Activated CD4-positive, alpha-beta T cell treated with anti-CD3 and anti-CD28 coated beads, Interleukin-2, amount 50 U/mL, for 4 hours (primary cell): ENCODE data around the gene ANO10.
"Not testable (repeated sequence)": the region's sequence is repeated elsewhere in the genome, so short reads cannot be mapped to it uniquely, and the experiment has no call there.

Experiments used
- DNase-seq, 2 experiments: peaks; one replicate each; pipeline ENCODE4 v3.0.0-alpha.2; 2020

The ANO10 gene

GRCh38 chr3:43627360-43627759 is 5.5 kb upstream of the ANO10 start:
- DNase-seq, result no peak

DNA sequence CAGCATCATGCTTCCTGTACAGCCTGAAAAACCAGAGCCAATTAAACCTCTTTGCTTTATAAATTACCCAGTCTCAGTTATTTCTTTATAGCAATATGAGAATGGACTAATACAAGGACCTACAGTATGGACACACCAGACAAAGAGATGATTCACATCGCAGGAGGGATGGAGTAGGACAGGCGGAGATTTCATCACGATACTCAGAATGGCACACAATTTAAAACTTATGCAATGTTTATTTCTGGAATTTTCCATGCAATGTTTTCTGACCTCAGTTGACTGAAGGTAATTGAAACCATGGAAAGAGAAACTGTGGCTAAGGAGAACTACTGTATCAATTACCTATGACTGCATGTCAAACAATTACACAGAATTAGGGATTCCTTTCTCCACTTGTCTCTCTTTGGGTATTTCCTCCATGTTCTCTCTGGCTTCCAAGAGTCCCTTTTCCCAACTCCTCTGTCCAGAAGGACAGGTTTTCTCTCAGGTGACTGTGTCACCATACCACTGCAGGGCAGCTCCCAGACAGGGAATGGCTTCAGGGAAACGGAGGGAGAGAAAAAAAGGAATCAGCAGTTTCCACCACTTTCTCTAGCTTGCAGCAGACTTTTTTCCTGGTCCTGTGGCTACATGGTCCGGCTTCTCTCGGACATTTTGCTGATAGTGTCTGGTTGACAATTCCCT is 3.0 kb upstream of the ANO10 start:
- no peak for DNase-seq

- DNase-seq, result peak in 1 of 2 experiments; percentile 2
Measured at GRCh38 chr3:43620831-43621655, 768 bp downstream of the ANO10 start.

DNA sequence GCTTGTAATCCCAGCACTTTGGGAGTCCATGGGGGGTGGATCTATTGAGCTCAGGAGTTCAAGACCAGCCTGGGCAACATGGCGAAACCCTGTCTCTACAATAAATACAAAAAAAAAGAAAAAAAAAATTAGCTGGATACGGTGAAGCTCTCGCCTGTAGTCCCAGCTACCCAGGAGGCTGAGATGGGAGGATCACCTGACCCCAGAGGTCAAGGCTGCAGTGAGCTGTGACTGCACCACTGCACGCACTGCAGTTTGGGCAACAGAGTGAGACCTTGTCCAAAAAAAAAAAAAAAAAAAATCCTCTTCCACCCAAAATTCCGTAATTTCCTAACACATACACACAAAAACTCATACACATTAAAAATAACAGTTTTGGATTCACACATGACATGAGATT is 2.2 kb downstream of the ANO10 start:
- no peak for DNase-seq

DNA sequence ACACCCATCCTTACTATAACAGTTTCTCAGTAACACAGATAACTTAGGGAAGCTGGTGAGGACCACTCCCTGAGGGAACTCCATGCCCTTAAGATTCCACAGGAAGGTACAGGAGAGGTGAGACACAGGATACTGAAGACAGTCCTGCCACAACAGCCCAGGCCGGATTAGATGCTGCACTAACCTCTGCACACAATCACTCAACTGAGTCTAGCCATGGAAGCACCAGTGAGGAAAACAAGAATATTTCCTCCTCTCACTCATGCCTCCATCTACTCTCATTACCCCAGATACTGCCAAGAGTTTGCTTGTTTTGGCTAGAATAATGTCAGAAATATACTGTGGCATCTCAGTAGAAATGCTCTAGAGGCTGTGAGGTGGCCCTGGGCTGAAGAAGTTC is 3.7 kb downstream of the ANO10 start:
- DNase-seq, result no peak

- no peak for DNase-seq
Measured at GRCh38 chr3:43616034-43616433, 5.8 kb downstream of the ANO10 start.

DNA sequence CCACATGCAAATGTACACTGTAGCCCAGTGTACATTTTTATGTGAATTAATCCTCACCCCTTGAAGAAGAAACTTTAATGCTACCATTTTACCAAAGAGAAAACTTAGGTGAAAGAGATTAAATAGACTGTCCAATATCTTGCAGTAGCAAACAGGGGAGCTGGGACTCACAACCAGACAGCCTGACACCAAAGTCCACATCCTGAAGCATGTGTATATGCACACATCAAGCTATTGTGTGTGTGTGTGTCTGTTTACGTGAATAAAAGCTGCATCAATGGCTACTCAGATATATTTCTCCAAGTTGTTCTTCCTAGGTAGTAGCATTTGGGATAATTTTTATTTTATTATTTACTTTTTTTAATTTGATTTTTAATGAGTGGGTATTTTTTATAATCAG is 6.7 kb downstream of the ANO10 start:
- DNase-seq, result no peak

DNA sequence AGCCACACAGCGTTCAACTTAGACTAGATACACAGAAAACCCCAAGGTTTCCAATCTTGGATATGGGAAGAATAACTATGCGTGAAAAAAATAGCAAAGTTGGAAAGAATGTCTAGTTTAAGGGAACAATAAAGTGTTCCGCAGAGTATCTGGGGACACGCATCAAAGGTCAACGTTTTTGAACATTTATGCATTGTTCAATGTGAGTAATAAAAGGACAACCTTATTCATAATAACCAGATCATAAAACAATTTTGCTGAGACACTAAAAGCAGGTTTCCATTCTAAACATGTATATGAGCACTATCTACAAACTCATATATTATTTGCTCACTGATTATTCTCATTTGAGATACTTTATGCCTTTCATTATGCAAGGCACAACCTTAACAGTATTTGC is 7.8 kb downstream of the ANO10 start:
- no peak for DNase-seq

DNA sequence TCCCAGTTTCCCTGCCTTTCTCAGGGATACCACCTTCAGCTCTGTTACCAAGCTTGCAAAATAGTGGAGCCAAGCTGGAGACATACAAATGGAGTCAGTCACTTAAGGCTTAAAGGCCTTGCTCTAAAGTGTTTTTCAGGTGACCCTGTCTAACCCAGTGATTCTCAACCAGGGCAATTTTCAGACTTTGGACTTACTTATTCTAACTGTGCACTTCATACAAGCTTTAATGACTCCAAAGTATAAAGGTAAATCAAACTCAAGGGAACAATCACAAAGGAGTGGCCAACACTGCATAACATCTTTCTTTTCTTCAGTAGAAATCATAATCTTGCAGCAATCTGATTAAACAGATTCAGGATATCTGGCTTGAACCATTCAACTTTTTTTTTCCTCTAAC is 9.4 kb downstream of the ANO10 start:
- DNase-seq, result no peak

DNA sequence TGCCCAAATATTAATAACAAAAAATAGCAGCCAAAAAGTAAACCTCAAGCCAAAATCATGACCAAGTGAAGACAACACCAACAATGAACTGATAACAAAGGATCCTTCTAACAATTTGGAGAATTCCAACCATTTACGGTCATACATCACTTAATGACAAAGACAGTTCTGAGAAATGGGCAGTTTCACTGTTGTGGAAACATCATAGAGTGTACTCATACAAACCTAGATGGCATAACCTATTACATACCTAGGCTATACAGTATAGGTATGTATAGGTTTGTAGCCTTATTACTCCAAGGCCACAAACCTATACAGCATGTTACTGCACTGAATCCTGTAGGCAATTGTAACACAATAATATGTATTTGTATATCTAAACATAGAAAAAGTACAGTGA is 12.4 kb downstream of the ANO10 start:
- no peak for DNase-seq

DNA sequence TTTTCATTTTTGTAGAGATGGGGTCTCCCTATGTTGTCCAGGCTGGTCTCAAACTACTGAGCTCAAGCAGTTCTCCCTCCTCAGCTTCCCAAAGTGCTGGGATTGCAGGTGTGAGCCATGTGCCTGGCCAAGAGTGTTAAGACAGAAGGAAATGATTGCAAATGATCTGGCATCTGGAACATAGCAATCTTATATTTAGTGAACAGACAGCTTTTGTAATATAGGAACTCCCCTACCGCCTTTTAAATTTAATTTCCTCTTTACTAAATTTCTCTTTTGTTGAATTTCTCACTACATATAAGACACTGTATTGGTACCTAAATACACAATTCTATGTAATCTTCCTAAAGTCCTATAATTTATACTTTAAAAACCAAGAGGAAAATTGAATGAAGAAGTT is 13.1 kb downstream of the ANO10 start:
- no peak for DNase-seq

DNA sequence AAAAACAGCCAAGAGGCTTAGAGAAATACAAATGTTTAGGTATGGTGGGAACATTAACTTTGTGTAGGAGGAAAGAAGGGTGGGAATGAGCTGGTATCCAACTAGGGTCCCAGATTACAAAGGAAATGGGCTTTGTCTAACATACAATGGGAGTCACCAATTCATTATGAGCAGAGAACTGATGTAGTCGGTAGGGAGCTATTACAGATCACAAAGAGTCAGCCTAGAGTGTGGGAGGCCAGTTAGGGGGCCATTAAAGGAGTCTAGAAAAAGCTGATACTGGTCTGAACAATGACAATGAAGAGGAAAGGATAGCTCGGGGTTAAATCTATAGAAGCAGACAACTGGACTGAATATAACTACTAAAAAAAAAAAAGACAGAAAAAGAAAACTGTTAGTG is 15.5 kb downstream of the ANO10 start:
- no peak for DNase-seq

DNA sequence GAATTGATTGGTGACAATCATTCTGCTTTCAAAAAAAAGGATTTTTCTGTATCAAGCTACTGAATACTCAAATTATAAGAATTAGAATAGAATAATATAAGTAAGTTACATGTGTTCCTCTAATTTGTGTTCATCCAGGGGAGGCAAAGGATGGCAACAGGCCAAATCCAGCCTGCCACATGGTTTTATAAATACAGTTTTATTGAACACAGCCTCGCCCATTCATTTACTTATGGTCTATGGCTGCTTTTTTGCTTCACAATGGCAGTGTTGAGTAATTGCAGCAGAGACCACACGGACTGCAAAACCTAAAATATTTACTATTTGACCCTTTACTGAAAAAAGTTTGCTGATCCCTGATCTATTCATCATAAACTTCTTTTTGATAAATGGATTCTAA is 21.9 kb downstream of the ANO10 start:
- DNase-seq, result not testable (repeated sequence)

DNA sequence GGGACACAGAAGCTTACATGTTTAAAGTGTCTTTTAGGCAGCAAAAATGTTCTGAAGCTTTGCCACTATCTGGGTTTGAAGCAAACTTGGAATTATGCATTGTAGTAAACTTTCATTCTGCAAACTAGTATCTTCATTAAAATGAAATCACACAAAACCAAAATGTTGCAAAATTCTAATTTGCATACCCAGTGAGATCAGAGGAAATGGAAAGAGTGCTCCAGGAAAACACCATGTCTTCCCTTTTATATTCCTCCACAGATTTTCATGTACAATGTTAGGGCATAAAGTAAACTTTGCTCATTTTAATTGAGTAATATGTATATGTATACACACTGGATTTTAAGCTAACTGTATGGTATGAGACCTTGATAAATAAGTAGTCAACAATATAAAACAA is 23.9 kb downstream of the ANO10 start:
- no peak for DNase-seq

DNA sequence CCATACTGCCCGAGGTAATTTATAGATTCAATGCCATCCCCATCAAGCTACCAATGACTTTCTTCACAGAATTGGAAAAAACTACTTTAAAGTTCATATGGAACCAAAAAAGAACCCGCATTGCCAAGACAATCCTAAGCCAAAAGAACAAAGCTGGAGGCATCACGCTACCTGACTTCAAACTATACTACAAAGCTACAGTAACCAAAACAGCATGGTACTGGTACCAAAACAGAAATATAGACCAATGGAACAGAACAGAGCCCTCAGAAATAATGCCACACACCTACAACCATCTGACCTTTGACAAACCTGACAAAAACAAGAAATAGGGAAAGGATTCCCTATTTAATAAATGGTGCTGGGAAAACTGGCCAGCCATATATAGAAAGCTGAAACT is 25.6 kb downstream of the ANO10 start:
- not testable (repeated sequence) for DNase-seq

- DNase-seq, result not testable (repeated sequence)
Measured at GRCh38 chr3:43595280-43595679, 26.5 kb downstream of the ANO10 start.

DNA sequence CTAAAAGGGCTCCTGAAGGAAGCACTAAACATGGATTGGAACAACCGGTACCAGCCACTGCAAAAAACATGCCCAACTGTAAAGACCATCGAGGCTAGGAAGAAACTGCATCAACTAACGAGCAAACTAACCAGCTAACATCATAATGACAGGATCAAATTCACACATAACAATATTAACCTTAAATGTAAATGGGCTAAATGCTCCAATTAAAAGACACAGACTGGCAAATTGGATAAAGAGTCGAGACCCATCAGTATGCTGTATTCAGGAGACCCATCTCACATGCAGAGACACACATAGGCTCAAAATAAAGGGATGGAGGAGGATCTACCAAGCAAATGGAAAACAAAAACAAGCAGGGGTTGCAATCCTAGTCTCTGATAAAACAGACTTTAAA is 28.2 kb downstream of the ANO10 start:
- not testable (repeated sequence) for DNase-seq

- DNase-seq, result not testable (repeated sequence)
Measured at GRCh38 chr3:43591866-43592265, 29.9 kb downstream of the ANO10 start.

DNA sequence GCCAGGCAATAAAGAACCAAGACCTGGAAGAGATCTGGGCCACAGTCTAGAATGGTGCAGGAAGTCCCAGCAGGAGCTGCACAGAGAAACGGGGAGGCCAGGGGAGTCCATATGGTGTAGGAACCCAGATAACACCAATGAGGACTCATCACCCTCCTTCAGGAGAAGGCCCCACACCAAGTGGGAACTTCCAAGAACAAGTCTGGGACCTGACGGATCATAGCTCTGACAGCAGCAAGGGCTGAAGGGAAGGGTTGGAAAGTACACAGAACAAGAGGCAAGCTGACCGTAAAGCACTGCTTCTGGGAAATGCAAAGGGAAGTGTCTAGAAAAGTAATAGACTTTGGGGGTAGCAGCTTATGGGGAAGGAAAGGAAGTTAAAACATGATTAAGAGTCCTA is 34.5 kb downstream of the ANO10 start:
- no peak for DNase-seq

- DNase-seq, result no peak
Measured at GRCh38 chr3:43584043-43584826, 37.6 kb downstream of the ANO10 start.

DNA sequence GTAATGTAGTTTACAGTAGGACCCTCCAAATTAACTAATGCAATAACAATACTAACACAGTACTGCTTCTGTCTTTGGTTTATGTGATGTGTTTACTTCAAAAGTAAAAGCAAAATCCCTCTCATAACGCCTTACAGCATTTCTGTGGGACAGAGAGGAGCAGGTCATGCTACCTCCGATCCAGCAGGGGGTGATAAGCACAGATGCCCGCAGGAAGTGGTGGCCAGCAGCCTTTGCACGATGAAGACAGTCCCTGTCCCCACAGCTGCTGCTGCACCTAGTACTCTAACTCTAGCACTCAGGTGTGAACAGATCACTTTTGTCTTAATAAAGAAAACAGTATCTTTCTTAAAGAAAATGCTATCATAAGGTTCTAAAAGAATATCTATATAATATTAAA is 38.3 kb downstream of the ANO10 start:
- no peak for DNase-seq

- no peak for DNase-seq
Measured at GRCh38 chr3:43582866-43583265, 38.9 kb downstream of the ANO10 start.

GRCh38 chr3:43581343-43581742 is 40.5 kb downstream of the ANO10 start:
- DNase-seq, result no peak

DNA sequence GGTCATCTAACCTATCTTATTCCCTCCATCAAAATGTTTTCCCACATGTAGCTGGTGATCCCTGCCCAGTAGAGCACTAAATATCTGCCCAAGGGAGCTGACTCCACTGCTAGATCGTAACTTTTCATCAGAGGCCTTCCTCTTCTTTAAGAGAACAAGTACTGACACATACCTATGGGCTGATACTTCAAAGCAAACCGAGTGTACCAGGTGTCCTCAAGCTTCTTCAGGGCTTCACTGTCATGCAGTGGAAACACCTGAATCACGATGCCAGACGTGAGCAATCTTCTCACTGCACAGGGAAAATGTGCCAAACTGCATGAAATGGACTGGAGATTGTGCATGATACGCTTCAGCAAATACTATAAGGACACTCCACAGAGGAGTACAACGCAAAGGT is 41.6 kb downstream of the ANO10 start:
- no peak for DNase-seq
